CD4-positive, CD25-positive, alpha-beta regulatory T cell (primary cell): ENCODE measurements around the gene ATP2B2. TPM values are rescaled to one million over a fixed set of nuclear protein-coding genes. Genes with fewer than 3 reads are reported as not detected.

Experiments
- ATAC-seq, 2 donors: fragments of 150-1000 bp; cut with Tn5 transposase; one replicate each; pipeline ENCODE4 v1.10.0; 2021; ENCODE audit warnings: low read depth in 2 of 2, moderate number of reproducible peaks in 2 of 2, moderate library complexity in 1 of 2
- DNase-seq, 3 donors: peaks; one replicate each; pipeline versions ENCODE4 v3.0.0 to v3.0.0-alpha.2; 2012 to 2022; ENCODE audit warnings: mixed read lengths in 1 of 3
- H3K27ac ChIP-seq: one replicate; pipeline ENCODE4 v1.7.0; 2013; ENCODE audit warnings: mild to moderate bottlenecking, low read length; ENCODE audit not compliant: insufficient read depth, poor library complexity, severe bottlenecking
- H3K27me3 ChIP-seq: one replicate; pipeline ENCODE4 v1.7.0; 2013; ENCODE audit warnings: low read length; ENCODE audit not compliant: control insufficient read depth, insufficient read depth
- H3K36me3 ChIP-seq: one replicate; pipeline ENCODE4 v1.7.0; 2013; ENCODE audit warnings: mild to moderate bottlenecking, low read length, moderate library complexity; ENCODE audit not compliant: control insufficient read depth, insufficient read depth
- H3K4me1 ChIP-seq: 2 replicates; pipeline ENCODE4 v1.7.0; 2013; ENCODE audit warnings: mild to moderate bottlenecking, low read length; ENCODE audit not compliant: insufficient read depth, control insufficient read depth, poor library complexity, severe bottlenecking
- H3K4me3 ChIP-seq: one replicate; pipeline ENCODE4 v1.7.0; 2013; ENCODE audit warnings: low read depth, mild to moderate bottlenecking, low read length, moderate library complexity
- H3K9me3 ChIP-seq, 2 experiments: 1 replicate in 1 of 2; 2 replicates in 1 of 2; pipeline ENCODE4 v1.7.0; 2013; ENCODE audit warnings: low read length in 2 of 2, mild to moderate bottlenecking in 1 of 2, moderate library complexity in 1 of 2; ENCODE audit not compliant: control insufficient read depth in 2 of 2
- H3K27ac Mint-ChIP-seq, 3 donors: one replicate each; pipeline ENCODE4 v1.8.0; 2020 to 2022; ENCODE audit warnings: mild to moderate bottlenecking in 3 of 3, mixed read lengths in 3 of 3, moderate library complexity in 2 of 3
- H3K27me3 Mint-ChIP-seq: one replicate; pipeline ENCODE4 v1.8.0; 2022; ENCODE audit warnings: mild to moderate bottlenecking, mixed read lengths
- H3K36me3 Mint-ChIP-seq: one replicate; pipeline ENCODE4 v1.8.0; 2020; ENCODE audit warnings: mixed read lengths
- H3K4me1 Mint-ChIP-seq, 4 donors: one replicate each; pipeline ENCODE4 v1.8.0; 2020 to 2022; ENCODE audit warnings: mixed read lengths in 4 of 4, mild to moderate bottlenecking in 1 of 4
- H3K4me3 Mint-ChIP-seq, 4 donors: one replicate each; pipeline ENCODE4 v1.8.0; 2020 to 2022; ENCODE audit warnings: mild to moderate bottlenecking in 4 of 4, mixed read lengths in 4 of 4, moderate library complexity in 3 of 4
- H3K9me3 Mint-ChIP-seq, 7 donors: one replicate each; pipeline ENCODE4 v1.8.0; 2020 to 2022; ENCODE audit warnings: mixed read lengths in 7 of 7, mild to moderate bottlenecking in 3 of 7, moderate library complexity in 2 of 7
- polyA plus RNA-seq, 4 donors: library from polyadenylated mRNA; unstranded; fragments of 300-500 nt; fragmentation: Illumina TruSeq; gene quantifications; one replicate each; pipeline ENCODE4 v1.2.3, GENCODE V29; 2021
- total RNA-seq: library from RNA; stranded (reverse); gene quantifications from one replicate; pipeline ENCODE4 v1.2.3, GENCODE V29; 2022

ATP2B2 gene
- total and polyA plus RNA-seq, 5 donors from 2014 or later: 0.13 TPM; not detected in 4

DNA sequence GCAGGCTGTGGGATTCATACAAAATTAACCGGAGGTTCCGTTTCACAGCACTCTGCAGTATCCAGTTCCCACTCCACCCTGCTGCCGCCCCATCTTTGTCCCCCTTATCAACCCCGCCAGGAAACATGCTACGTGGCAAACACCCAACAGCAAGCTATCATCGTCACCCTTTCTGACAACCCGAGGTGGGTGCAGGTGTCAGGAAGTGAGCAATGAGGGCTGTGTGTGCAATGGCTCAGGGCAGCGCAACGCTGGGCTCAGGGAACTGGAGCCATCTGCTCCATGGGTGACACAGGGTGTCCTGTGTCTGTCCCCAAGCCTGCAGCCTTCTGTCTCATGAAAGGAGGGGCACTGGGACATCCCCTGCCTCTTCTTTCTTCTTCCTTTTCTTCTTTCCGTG is 60.9 kb downstream of the ATP2B2 start:
- H3K4me3 ChIP-seq: no peak overlapping the region
- ATAC-seq: no peak
- no peaks in the 10 kb centered on the region for H3K27me3 ChIP-seq
- Mint-ChIP-seq H3K4me1 (peaks cover 0 to 12% (median 6%) of the 10 kb centered on the region in 4 donors), H3K9me3 (no peaks in the 10 kb centered on the region), H3K27me3 (no peaks in the 10 kb centered on the region), H3K36me3 (no peaks in the 10 kb centered on the region), H3K27ac (peak overlapping the region in 1 of 3 donors; percentile 72), H3K4me3 (peak overlapping the region in 1 of 4 donors; percentile 68)
- no peaks in the 10 kb centered on the region for H3K36me3 ChIP-seq
- DNase-seq: no peak
- H3K4me1 ChIP-seq: no peaks in the 10 kb centered on the region
- H3K9me3 ChIP-seq: no peaks in the 10 kb centered on the region
- no peak overlapping the region for H3K27ac ChIP-seq

DNA sequence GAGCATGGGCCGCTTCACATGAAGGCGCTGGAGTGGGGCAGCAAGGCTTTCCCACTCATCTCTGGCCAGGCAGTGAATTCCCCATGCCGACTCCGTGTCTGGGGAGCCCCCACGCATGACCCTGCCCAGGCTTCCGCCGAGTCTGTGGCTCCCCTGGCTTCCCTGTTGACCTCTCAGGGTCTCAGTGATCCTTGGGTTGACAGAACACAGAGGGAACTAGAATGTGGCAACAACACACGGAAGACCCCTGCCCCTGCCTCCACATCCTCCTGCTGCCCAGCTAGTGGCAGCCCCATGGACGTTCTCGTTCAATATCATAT is 61.3 kb downstream of the ATP2B2 start:
- Histone ChIP-seq H3K4me3 (no peak overlapping the region), H3K27me3 (no peaks in the 10 kb centered on the region), H3K4me1 (no peaks in the 10 kb centered on the region), H3K27ac (no peak overlapping the region), H3K36me3 (no peaks in the 10 kb centered on the region), H3K9me3 (no peaks in the 10 kb centered on the region)
- Mint-ChIP-seq H3K27ac (no peak overlapping the region), H3K27me3 (no peaks in the 10 kb centered on the region), H3K9me3 (no peaks in the 10 kb centered on the region), H3K4me1 (peaks cover 0 to 12% (median 6%) of the 10 kb centered on the region in 4 donors), H3K36me3 (no peaks in the 10 kb centered on the region), H3K4me3 (no peak overlapping the region)
- DNase-seq: no peak
- no peak for ATAC-seq

DNA sequence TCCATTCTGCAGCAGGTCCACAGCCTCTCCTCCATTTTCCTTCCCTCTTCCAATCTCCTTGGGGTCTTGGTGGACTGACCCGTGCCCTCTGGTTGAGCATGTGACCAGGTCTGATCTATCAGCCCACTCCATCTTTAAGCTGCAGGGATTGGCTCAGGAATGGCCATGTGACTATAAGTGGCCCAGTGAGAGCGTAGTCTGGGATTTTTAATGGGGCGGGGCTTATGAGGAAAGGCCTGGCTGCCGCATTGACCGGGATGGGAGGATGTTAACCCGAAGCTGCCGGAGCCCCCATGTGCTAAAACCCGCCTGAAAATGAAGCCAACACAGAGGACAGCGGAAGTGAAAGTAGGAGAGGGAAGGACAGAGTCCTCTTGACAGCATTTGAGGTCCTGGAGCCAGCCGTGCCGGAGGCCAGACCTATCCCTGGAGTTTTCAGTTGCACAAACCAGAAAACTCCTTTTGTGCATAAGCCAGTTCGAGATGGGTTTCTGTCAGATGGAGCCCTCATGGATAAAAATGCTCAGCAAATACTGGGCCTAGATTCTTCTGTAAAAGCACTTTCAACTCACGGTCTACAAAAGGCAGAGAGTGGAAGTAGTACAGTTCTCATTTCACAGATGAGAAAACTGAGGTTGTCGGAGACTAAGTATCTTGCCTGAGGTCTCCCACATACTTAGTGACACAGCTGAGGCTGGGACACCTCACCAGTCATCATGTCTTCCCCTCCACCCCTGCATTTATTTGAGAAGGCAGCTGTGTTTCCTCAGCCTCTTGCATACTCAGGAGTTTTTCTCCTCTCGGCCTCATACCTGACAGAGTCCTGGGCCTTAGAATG is 61.9 kb downstream of the ATP2B2 start:
- H3K9me3 ChIP-seq: no peaks in the 10 kb centered on the region
- no peaks in the 10 kb centered on the region for H3K36me3 ChIP-seq
- ATAC-seq: no peak
- no peaks in the 10 kb centered on the region for H3K36me3 Mint-ChIP-seq
- no peaks in the 10 kb centered on the region for H3K27me3 ChIP-seq
- DNase-seq: no peak
- no peak overlapping the region for H3K27ac ChIP-seq
- no peaks in the 10 kb centered on the region for H3K27me3 Mint-ChIP-seq
- H3K27ac Mint-ChIP-seq: no peak overlapping the region
- no peaks in the 10 kb centered on the region for H3K9me3 Mint-ChIP-seq
- H3K4me1 Mint-ChIP-seq: peaks cover 0 to 12% (median 6%) of the 10 kb centered on the region in 4 donors
- no peak overlapping the region for H3K4me3 ChIP-seq
- no peaks in the 10 kb centered on the region for H3K4me1 ChIP-seq
- no peak overlapping the region for H3K4me3 Mint-ChIP-seq

DNA sequence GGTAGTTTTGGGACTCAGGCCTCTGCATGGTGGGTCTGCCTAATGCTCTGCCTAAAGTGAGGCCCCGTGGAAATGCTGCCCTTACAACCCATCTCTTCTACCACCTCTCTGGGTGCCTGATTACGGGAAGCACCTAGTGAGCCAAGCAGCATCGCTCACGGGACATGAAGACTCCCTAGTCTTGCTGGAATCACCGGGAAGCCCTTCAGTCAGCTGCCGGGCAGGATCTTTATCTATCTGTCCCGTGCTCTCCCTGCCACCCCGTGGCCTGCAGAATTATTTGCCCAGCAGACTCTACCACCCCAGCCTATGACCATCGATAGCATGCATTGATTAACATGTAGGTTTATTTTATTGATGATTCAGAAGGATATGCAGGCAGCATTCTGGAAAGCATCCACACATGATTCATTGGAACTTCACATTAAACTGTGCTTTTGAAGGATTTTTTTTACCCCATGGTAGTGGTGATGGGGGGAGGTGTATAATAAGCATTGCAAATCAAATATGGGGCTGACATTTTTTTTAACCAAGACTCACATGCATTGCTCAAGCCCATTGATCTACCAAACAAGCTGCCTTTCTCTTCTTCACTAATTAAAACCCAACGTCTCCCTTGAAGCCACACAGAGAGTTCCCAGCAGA is 63.1 kb downstream of the ATP2B2 start:
- Mint-ChIP-seq H3K4me3 (no peak overlapping the region), H3K9me3 (no peaks in the 10 kb centered on the region), H3K27me3 (no peaks in the 10 kb centered on the region), H3K36me3 (no peaks in the 10 kb centered on the region), H3K27ac (no peak overlapping the region), H3K4me1 (peaks cover 0 to 22% (median 13%) of the 10 kb centered on the region in 4 donors)
- no peak for ATAC-seq
- H3K36me3 ChIP-seq: no peaks in the 10 kb centered on the region
- H3K27ac ChIP-seq: no peak overlapping the region
- peaks cover 10% of the 10 kb centered on the region for H3K4me1 ChIP-seq
- no peak for DNase-seq
- no peaks in the 10 kb centered on the region for H3K27me3 ChIP-seq
- H3K4me3 ChIP-seq: no peak overlapping the region
- H3K9me3 ChIP-seq: no peaks in the 10 kb centered on the region

DNA sequence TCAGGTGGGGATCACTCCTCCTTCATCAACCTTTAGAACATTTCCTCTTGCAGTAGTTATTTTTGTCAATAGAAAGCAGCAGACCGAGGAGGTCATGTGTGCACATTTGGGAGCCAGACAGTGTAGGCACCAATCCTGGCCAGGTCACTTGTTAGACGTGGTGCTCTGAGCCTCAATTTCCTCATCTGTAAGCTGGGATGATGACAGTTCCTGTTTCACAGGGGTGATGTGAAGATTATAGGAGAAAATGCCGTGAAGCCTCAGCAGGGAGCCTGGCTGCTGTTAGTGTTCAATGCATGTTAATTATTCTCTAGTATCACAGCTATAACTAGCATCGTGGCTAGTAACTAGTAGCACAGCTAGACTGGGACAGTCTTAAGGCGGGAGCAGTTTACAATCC is 64.7 kb downstream of the ATP2B2 start:
- Mint-ChIP-seq H3K27ac (peak overlapping the region; percentile 53 to 91 (median 85)), H3K9me3 (no peaks in the 10 kb centered on the region), H3K36me3 (no peaks in the 10 kb centered on the region), H3K4me1 (peaks cover 0 to 34% (median 20%) of the 10 kb centered on the region in 4 donors), H3K4me3 (no peak overlapping the region), H3K27me3 (no peaks in the 10 kb centered on the region)
- Histone ChIP-seq H3K27ac (no peak overlapping the region), H3K9me3 (no peaks in the 10 kb centered on the region), H3K27me3 (no peaks in the 10 kb centered on the region), H3K4me3 (no peak overlapping the region), H3K4me1 (peaks cover 23% of the 10 kb centered on the region), H3K36me3 (no peaks in the 10 kb centered on the region)
- DNase-seq (no peak), ATAC-seq (no peak)

DNA sequence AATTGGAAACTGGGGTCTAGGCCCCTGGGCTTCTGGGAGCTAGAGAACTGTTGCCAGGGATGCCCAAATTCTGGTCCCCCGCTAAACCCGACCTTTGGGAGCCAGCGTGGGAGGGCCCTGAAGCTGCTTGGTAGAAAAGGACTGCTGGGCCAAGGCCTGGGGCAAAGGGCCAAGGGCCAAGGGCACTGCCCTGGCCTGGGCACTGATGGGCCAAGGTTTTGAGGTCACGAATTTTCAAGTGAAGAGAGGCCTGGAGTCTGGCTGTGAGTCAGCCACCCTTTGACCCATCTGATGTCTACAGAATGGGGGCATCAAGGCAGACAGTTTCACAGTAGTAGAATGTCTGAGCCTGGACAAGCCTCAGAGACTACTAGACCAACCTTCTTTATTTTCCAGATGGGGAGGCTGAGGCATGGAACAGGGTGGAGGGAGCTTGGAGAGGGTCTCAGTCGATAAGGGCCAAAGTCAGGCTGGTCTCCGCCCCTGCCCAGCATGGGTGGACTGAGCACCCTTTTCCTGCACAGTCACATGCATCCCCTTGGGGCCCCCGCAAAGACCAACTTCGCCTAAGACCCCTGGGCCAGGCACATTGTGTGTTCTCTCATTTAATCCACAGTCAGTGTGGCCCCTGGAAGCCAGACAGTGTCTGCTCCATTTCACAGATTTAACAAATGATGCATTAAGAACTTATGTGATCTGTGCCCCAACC is 66.3 kb downstream of the ATP2B2 start:
- Mint-ChIP-seq H3K27ac (peak overlapping the region; percentile 55 to 92 (median 84)), H3K9me3 (no peaks in the 10 kb centered on the region), H3K4me3 (no peak overlapping the region), H3K27me3 (no peaks in the 10 kb centered on the region), H3K36me3 (no peaks in the 10 kb centered on the region), H3K4me1 (peaks cover 0 to 37% (median 21%) of the 10 kb centered on the region in 4 donors)
- Histone ChIP-seq H3K4me3 (no peak overlapping the region), H3K36me3 (no peaks in the 10 kb centered on the region), H3K27me3 (no peaks in the 10 kb centered on the region), H3K4me1 (peaks cover 23% of the 10 kb centered on the region), H3K27ac (no peak overlapping the region), H3K9me3 (no peaks in the 10 kb centered on the region)
- no peak for ATAC-seq
- no peak for DNase-seq

DNA sequence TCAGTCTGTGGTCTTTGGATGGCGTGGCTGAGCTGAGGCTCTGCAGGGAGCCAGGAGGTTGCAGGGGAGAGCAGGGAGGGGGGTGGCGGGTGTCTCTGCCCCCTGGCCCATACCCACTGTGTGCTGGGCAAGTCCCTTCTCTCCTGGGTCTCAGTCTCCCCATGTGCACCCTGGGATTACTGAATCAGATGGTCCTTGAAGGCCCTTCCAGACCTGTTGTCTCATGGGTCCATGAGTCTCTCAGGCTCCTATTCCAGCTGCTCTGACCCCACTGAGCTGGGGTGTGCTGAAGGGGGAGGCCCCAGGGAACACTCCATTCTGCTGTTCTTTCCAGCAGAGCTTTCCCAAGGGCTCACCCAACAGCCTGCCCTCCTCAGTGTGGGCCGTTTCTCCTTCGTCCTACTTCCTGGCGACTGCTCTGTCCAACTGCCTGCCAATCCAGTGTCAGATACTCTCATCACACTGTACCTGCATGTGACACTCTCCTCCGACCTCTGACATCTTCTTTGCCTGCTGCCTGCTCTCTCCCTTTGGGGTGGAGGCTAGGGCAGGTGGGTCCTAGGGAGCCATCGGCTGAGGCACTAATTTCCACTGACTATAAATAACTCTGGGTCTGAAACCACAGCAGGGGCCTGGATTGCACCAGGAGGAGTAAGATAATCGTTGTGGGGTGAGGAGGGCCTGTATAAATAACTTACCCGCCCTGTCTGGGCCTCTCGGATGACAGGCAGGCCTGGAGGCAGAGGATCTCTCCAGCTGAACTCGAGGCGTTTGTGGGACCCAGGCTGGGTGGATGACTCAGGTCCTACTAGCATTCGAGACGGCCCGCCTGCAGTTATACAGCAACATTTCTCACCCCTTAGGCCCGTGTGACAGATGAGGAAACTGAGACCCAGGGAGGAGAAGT is 67.1 kb downstream of the ATP2B2 start:
- peak overlapping the region; percentile 77 to 95 (median 92) for H3K27ac Mint-ChIP-seq
- H3K36me3 Mint-ChIP-seq: no peaks in the 10 kb centered on the region
- H3K4me1 ChIP-seq: peaks cover 23% of the 10 kb centered on the region
- no peak overlapping the region for H3K4me3 ChIP-seq
- H3K27ac ChIP-seq: peak overlapping the region; percentile 70
- H3K4me3 Mint-ChIP-seq: peak overlapping the region in 2 of 4 donors; percentile 40 to 56
- no peaks in the 10 kb centered on the region for H3K9me3 ChIP-seq
- ATAC-seq (no peak), DNase-seq (no peak)
- H3K9me3 Mint-ChIP-seq: no peaks in the 10 kb centered on the region
- H3K36me3 ChIP-seq: no peaks in the 10 kb centered on the region
- no peaks in the 10 kb centered on the region for H3K27me3 Mint-ChIP-seq
- no peaks in the 10 kb centered on the region for H3K27me3 ChIP-seq
- peaks cover 0 to 40% (median 23%) of the 10 kb centered on the region in 4 donors for H3K4me1 Mint-ChIP-seq
